NB4 (cell line): ENCODE results near the gene PDE4D.

Source experiments
- MYC ChIP-seq: IDR thresholded peaks from 2 replicates; pipeline ENCODE4 v1.6.1; 2011; ENCODE audit warnings: low read depth, low read length
- POLR2A ChIP-seq: IDR thresholded peaks from 2 replicates; pipeline ENCODE4 v1.6.1; 2011; ENCODE audit warnings: mild to moderate bottlenecking; ENCODE audit not compliant: insufficient read length; ENCODE audit errors: extremely low read depth
- TF ChIP-seq, protein P1 (sequence below): IDR thresholded peaks from one replicate; pipeline ENCODE4 v1.5.1; 2012; ENCODE audit warnings: low read depth, low read length
- TF ChIP-seq, protein P2 (sequence below): IDR thresholded peaks from 2 replicates; pipeline ENCODE4 v1.6.1; 2011; ENCODE audit warnings: low read depth, low read length

DNA sequence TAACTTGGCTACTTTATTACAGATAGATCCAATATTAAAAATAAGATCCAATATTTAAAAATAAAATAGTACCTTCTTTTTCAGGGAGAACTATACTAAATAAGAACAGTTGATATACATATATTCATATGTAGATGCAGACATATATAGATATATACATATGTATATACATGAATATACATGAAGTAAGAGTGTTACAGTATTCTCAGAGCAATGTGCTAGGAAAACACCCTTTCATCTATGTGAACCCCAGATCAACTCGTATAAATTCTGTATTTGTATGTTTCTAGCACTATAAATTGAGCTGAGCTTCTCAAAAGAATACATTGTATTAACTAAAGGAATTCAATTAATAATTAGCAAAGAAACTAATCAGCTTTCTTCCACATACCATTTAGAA, 287.6 kb downstream of the PDE4D start:
- TF ChIP-seq POLR2A (no peak), MYC (no peak)
- TF ChIP-seq, protein P1, sequence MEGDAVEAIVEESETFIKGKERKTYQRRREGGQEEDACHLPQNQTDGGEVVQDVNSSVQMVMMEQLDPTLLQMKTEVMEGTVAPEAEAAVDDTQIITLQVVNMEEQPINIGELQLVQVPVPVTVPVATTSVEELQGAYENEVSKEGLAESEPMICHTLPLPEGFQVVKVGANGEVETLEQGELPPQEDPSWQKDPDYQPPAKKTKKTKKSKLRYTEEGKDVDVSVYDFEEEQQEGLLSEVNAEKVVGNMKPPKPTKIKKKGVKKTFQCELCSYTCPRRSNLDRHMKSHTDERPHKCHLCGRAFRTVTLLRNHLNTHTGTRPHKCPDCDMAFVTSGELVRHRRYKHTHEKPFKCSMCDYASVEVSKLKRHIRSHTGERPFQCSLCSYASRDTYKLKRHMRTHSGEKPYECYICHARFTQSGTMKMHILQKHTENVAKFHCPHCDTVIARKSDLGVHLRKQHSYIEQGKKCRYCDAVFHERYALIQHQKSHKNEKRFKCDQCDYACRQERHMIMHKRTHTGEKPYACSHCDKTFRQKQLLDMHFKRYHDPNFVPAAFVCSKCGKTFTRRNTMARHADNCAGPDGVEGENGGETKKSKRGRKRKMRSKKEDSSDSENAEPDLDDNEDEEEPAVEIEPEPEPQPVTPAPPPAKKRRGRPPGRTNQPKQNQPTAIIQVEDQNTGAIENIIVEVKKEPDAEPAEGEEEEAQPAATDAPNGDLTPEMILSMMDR, result no peak
- TF ChIP-seq, protein P2, sequence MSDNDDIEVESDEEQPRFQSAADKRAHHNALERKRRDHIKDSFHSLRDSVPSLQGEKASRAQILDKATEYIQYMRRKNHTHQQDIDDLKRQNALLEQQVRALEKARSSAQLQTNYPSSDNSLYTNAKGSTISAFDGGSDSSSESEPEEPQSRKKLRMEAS, result no peak
